ENCODE measurements around the gene ATP6V0B. TPM values are rescaled to one million over a fixed set of nuclear protein-coding genes. Genes with fewer than 3 reads are reported as not detected.

Gene ATP6V0B
- total and polyA plus RNA-seq, 2 of the 13 experiments (the other 11 are each of a cell fraction or from before 2014, with no cell fraction given), result 157 to 161 TPM

- TF ChIP-seq TRAFD1 (CRISPR knock-in tag; IDR thresholded peaks at IDR 0.05; ENCODE audit: borderline replicate concordance) (no peak), ZNF335 (CRISPR knock-in tag; IDR thresholded peaks at IDR 0.05) (peak; percentile 93), ZNF264 (CRISPR knock-in tag; IDR thresholded peaks at IDR 0.05) (no peak), NFYC (CRISPR knock-in tag; IDR thresholded peaks at IDR 0.05) (peak; percentile 92), ZNF724P (CRISPR knock-in tag; IDR thresholded peaks at IDR 0.05; ENCODE audit: borderline replicate concordance) (peak; percentile 45; the same call in 1 of the 2 replicates), NR2C2 (CRISPR knock-in tag; IDR thresholded peaks at IDR 0.05; ENCODE audit: borderline replicate concordance) (peak; percentile 99), TAF15 (IDR thresholded peaks at IDR 0.05; ENCODE audit: low read depth, low read length, poor library complexity, severe bottlenecking) (peak; percentile 4), KAT8 (CRISPR knock-in tag; IDR thresholded peaks at IDR 0.05) (peak; percentile 84), NRL (CRISPR knock-in tag; IDR thresholded peaks at IDR 0.05; ENCODE audit: borderline replicate concordance) (0 out of 2 replicates have a peak, but pooled peaks have one; percentile 63), PTBP1 (IDR thresholded peaks at IDR 0.05; ENCODE audit: low read depth, low read length, poor library complexity, severe bottlenecking) (no peak), POLR2G (IDR thresholded peaks at IDR 0.05; ENCODE audit: low read depth, low read length) (peak; percentile 77), ZNF670 (CRISPR knock-in tag; IDR thresholded peaks at IDR 0.05; ENCODE audit: borderline replicate concordance) (no peak), GFI1 (CRISPR knock-in tag; IDR thresholded peaks at IDR 0.05; ENCODE audit: borderline replicate concordance) (no peak), NFIB (CRISPR knock-in tag; IDR thresholded peaks at IDR 0.05; ENCODE audit: borderline replicate concordance) (0 out of 2 replicates have a peak, but pooled peaks have one; percentile 62), SP2 (CRISPR knock-in tag; IDR thresholded peaks at IDR 0.05) (peak; percentile 93), ARID4A (CRISPR knock-in tag; IDR thresholded peaks at IDR 0.05; ENCODE audit: borderline replicate concordance) (peak; percentile 97), ZNF225 (CRISPR knock-in tag; IDR thresholded peaks at IDR 0.05) (0 out of 2 replicates have a peak, but pooled peaks have one; percentile 37), MYPOP (CRISPR knock-in tag; IDR thresholded peaks at IDR 0.05) (0 out of 2 replicates have a peak, but pooled peaks have one; percentile 26), TGIF2 (CRISPR knock-in tag; IDR thresholded peaks at IDR 0.05) (0 out of 2 replicates have a peak, but pooled peaks have one; percentile 58), ZNF501 (CRISPR knock-in tag; IDR thresholded peaks at IDR 0.05) (no peak), MAX (IDR thresholded peaks at IDR 0.05) (peak; percentile 96)
Observed at GRCh38 chr1:43969746-43970466, 4.9 kb upstream of the ATP6V0B start, which contains the start of gene DPH2 (continued).

Data from HepG2 (cell line).